ENCODE data around the gene VTN.

GRCh38 chr17:28386391-28386790, 16.3 kb upstream of the VTN start:
- TF ChIP-seq CTCF (IDR thresholded peaks at IDR 0.05) (no peak), EZH2 (IDR thresholded peaks at IDR 0.05; ENCODE audit: borderline replicate concordance, insufficient read depth, low read depth, low read length, poor library complexity, severe bottlenecking) (no peak)
